ENCODE measurements around the gene C21orf58. TPM values are rescaled to one million over a fixed set of nuclear protein-coding genes. Genes with fewer than 3 reads are reported as not detected.
"Not testable (repeated sequence)": the region's sequence is repeated elsewhere in the genome, so short reads cannot be mapped to it uniquely, and the experiment has no call there.

Gene C21orf58
- polyA plus RNA-seq, 4 donors: 6.1 to 26.2 (median 16.9) TPM

GRCh38 chr21:46326110-46326703 lies 2.5 kb upstream of the C21orf58 start:
- DNase-seq (ENCODE audit: low read depth in 4 of 4, low spot score in 2 of 4): no peak

GRCh38 chr21:46325073-46325912 lies 1.6 kb upstream of the C21orf58 start:
- no peak for DNase-seq (ENCODE audit: low read depth in 4 of 4, low spot score in 2 of 4)

GRCh38 chr21:46324390-46325072 lies 861 bp upstream of the C21orf58 start:
- DNase-seq (ENCODE audit: low read depth in 4 of 4, low spot score in 2 of 4): peak in 3 of 4 donors; percentile 64 to 68 (median 65)

GRCh38 chr21:46323227-46323709 lies 402 bp downstream of the C21orf58 start:
- no peak for DNase-seq (ENCODE audit: low read depth in 4 of 4, low spot score in 2 of 4)

GRCh38 chr21:46322351-46323226 lies 1.1 kb downstream of the C21orf58 start:
- DNase-seq (ENCODE audit: low read depth in 4 of 4, low spot score in 2 of 4): no peak

- DNase-seq (ENCODE audit: low read depth in 4 of 4, low spot score in 2 of 4): no peak
These were observed 3.3 kb downstream of the C21orf58 start for GRCh38 chr21:46320331-46320801.

- DNase-seq (ENCODE audit: low read depth in 4 of 4, low spot score in 2 of 4): no peak
These were observed 4.5 kb downstream of the C21orf58 start for GRCh38 chr21:46319186-46319585.

GRCh38 chr21:46318464-46318845 lies 5.2 kb downstream of the C21orf58 start:
- DNase-seq (ENCODE audit: low read depth in 4 of 4, low spot score in 2 of 4): no peak

- DNase-seq (ENCODE audit: low read depth in 4 of 4, low spot score in 2 of 4): no peak
These were observed 5.8 kb downstream of the C21orf58 start for GRCh38 chr21:46317710-46318463.

- no peak for DNase-seq (ENCODE audit: low read depth in 4 of 4, low spot score in 2 of 4)
These were observed 6.9 kb downstream of the C21orf58 start for GRCh38 chr21:46316708-46317324.

- DNase-seq (ENCODE audit: low read depth in 4 of 4, low spot score in 2 of 4): no peak
These were observed 9.1 kb downstream of the C21orf58 start for GRCh38 chr21:46314441-46315020.

- no peak for DNase-seq (ENCODE audit: low read depth in 4 of 4, low spot score in 2 of 4)
These were observed 10.7 kb downstream of the C21orf58 start for GRCh38 chr21:46312949-46313348.

- no peak for DNase-seq (ENCODE audit: low read depth in 4 of 4, low spot score in 2 of 4)
These were observed 12.1 kb downstream of the C21orf58 start for GRCh38 chr21:46311568-46311967.

- DNase-seq (ENCODE audit: low read depth in 4 of 4, low spot score in 2 of 4): not testable (repeated sequence)
These were observed 13.4 kb downstream of the C21orf58 start for GRCh38 chr21:46310260-46310659.

GRCh38 chr21:46308431-46308830 lies 15.2 kb downstream of the C21orf58 start:
- DNase-seq (ENCODE audit: low read depth in 4 of 4, low spot score in 2 of 4): no peak

GRCh38 chr21:46307625-46308024 lies 16.0 kb downstream of the C21orf58 start:
- no peak for DNase-seq (ENCODE audit: low read depth in 4 of 4, low spot score in 2 of 4)

GRCh38 chr21:46304955-46305354 lies 18.7 kb downstream of the C21orf58 start:
- DNase-seq (ENCODE audit: low read depth in 4 of 4, low spot score in 2 of 4): no peak

GRCh38 chr21:46304437-46304836 lies 19.2 kb downstream of the C21orf58 start:
- DNase-seq (ENCODE audit: low read depth in 4 of 4, low spot score in 2 of 4): no peak

- DNase-seq (ENCODE audit: low read depth in 4 of 4, low spot score in 2 of 4): no peak
These were observed 21.9 kb downstream of the C21orf58 start for GRCh38 chr21:46301759-46302158.
